Measurements from ENCODE around the gene PKMYT1.

Gene PKMYT1

DNA sequence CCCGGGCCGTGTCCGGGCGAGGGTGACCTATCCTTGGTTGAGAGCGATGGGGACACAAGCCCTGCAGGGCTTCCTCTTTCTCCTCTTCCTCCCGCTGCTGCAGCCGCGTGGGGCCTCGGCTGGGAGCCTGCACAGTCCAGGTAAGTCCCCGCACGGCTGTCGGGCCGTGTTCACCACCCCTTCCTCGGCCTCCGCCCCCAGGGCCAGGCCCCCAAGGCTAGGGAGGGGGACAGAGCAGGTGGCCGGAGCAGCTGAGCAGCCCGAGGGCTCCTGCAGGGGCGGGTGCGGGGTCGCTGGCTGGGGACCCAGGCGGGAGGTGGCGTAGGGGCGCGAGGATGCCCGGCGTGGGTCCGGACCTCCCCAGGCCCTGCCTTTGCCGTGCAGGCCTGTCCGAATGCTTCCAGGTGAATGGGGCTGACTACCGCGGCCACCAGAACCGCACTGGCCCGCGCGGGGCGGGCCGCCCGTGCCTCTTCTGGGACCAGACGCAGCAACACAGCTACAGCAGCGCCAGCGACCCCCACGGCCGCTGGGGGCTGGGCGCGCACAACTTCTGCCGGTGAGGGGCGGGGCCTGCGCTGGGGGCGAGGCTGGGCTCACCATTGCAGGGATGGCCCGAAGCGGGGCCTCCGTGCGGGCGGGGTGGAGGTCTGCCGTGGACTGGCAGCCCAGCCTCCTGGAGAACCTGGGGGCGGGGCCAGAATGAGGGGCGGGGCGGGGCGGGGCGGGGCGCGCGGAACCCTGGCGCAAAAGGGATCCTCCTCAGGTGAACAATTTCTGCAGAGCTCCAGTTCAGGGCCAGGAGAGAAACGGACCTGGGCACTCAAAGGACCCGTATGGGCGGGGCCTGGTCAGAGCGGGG lies 15.5 kb downstream of the PKMYT1 start:
- H2AFZ ChIP-seq (ENCODE audit: low read depth, low read length): no peak overlapping the region
- H3K4me2 ChIP-seq (ENCODE audit: insufficient read depth, low read length): no peak overlapping the region
- no peak overlapping the region for H3K9ac ChIP-seq (ENCODE audit: low read depth, low read length)
- H3K4me1 ChIP-seq (ENCODE audit: insufficient read depth, low read length): peaks cover 23% of the 10 kb centered on the region
- peaks cover 11% of the 10 kb centered on the region for H4K20me1 ChIP-seq (ENCODE audit: insufficient read depth, low read length)
- TF ChIP-seq, protein P1, sequence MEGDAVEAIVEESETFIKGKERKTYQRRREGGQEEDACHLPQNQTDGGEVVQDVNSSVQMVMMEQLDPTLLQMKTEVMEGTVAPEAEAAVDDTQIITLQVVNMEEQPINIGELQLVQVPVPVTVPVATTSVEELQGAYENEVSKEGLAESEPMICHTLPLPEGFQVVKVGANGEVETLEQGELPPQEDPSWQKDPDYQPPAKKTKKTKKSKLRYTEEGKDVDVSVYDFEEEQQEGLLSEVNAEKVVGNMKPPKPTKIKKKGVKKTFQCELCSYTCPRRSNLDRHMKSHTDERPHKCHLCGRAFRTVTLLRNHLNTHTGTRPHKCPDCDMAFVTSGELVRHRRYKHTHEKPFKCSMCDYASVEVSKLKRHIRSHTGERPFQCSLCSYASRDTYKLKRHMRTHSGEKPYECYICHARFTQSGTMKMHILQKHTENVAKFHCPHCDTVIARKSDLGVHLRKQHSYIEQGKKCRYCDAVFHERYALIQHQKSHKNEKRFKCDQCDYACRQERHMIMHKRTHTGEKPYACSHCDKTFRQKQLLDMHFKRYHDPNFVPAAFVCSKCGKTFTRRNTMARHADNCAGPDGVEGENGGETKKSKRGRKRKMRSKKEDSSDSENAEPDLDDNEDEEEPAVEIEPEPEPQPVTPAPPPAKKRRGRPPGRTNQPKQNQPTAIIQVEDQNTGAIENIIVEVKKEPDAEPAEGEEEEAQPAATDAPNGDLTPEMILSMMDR (IDR thresholded peaks at IDR 0.05; ENCODE audit: borderline replicate concordance, extremely low read depth, low read length, poor library complexity, severe bottlenecking): no peak
- no peak for TF ChIP-seq EZH2 (IDR thresholded peaks at IDR 0.05; ENCODE audit: borderline replicate concordance, low read depth, low read length, severe bottlenecking)
- no peak for ATAC-seq (ENCODE audit: insufficient read depth, low read depth)
- peaks cover 24% of the 10 kb centered on the region for H3K27me3 ChIP-seq (ENCODE audit: insufficient read depth, low read length, poor library complexity)
- no peaks in the 10 kb centered on the region; the same call in 1 of the 2 replicates for H3K36me3 ChIP-seq (ENCODE audit: insufficient read depth, low read length)
- DNase-seq: peak; percentile 59
- peaks cover 8% of the 10 kb centered on the region for H3K79me2 ChIP-seq (ENCODE audit: insufficient read depth, low read length)
- no peak overlapping the region for H3K27ac ChIP-seq (ENCODE audit: low read length)
- no peak overlapping the region for H3K4me3 ChIP-seq (ENCODE audit: low read depth in 1 of 2, low read length in 2 of 2)
- no peaks in the 10 kb centered on the region for H3K9me3 ChIP-seq (ENCODE audit: insufficient read depth, low read length, severe bottlenecking)

DNA sequence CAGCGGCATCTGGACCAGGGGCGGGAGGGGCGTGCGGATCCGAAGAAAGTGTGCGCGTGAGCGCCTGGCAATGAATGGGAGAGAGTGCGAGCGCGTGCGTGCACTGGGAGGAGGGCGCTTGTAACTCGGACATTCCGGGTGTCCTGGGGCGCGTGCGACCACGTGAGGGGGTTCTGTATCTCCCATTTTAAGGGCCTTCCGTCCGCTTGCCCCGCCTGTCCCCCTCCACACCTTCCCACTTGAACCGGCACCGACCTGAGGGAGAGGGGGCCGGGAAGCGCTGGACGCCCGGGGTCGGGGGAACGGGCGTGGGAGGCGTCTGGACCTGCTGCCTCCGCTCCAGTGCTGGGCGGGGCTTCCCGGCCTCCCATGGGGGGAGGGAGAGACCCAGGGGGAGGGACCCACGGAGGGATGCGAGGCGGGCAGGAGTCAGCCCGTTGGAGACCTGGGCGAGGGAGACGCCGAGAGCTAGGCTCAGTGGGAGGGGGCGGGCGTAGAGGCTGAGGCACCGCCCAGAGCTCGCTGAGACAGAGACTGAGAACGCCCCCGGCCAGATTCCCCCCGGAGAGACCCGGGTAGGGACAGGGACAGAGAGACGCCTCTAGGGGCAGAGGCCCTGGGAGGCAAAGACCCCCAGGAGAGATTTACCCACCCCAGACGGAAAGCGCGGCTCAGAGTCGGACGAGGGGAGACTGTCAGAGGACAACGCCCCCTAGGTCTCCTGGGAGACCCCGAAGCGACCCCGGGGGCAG lies 16.3 kb downstream of the PKMYT1 start, which contains the start of gene KREMEN2:
Gene KREMEN2 (plus strand): TSS at position 553 of the 752 bp plus-strand sequence. CDS start 246 bp downstream, outside the sequence.
- ATAC-seq (ENCODE audit: insufficient read depth, low read depth) (no peak), DNase-seq (no peak)
- no peak within 1 kb of the TSS for H3K4me3 ChIP-seq (ENCODE audit: low read depth in 1 of 2, low read length in 2 of 2)

DNA sequence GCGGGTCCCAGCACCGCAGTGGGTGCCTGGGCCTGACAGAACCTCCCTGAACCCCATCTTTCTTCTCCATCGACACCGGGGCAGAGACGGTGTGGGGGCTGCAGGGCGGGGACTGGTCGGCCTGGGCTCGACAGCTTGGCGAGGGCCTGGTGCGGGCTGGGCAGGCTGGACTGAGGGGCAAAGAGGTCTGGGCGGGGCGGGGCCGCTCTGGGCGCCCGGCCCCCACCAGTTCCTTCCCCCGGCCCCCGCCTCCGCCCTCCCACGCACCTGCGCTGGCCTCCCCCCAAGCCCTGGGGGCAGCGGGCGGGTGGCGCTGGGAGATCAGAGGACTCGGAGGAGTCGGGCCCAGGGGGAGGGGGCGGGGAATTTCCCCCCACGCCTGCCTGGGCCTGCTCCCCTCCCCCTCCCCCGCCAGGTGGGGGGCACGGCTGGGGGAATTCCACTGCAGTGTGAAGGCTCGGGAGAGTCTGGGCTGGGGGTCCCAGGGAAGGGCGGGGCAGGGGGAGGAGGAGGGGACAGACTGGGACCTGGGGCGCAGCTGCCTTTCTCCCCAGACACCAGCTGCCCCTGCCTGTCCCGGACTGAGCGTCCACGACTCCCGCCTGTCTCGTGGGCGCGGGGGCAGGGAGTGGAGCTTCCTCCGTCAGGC lies 17.0 kb downstream of the PKMYT1 start:
- Histone ChIP-seq H3K4me1 (ENCODE audit: insufficient read depth, low read length) (peaks cover 15% of the 10 kb centered on the region; the same call in 1 of the 2 replicates), H3K36me3 (ENCODE audit: insufficient read depth, low read length) (no peaks in the 10 kb centered on the region), H3K9ac (ENCODE audit: low read depth, low read length) (no peak overlapping the region), H3K4me3 (ENCODE audit: low read depth in 1 of 2, low read length in 2 of 2) (no peak overlapping the region), H3K27ac (ENCODE audit: low read length) (no peak overlapping the region), H3K9me3 (ENCODE audit: insufficient read depth, low read length, severe bottlenecking) (no peaks in the 10 kb centered on the region), H2AFZ (ENCODE audit: low read depth, low read length) (no peak overlapping the region), H4K20me1 (ENCODE audit: insufficient read depth, low read length) (peaks cover 11% of the 10 kb centered on the region; the same call in 1 of the 2 replicates), H3K27me3 (ENCODE audit: insufficient read depth, low read length, poor library complexity) (peaks cover 24% of the 10 kb centered on the region), H3K4me2 (ENCODE audit: insufficient read depth, low read length) (no peak overlapping the region), H3K79me2 (ENCODE audit: insufficient read depth, low read length) (no peaks in the 10 kb centered on the region)
- ATAC-seq (ENCODE audit: insufficient read depth, low read depth): peak; percentile 25
- DNase-seq: peak; percentile 56
- no peak for TF ChIP-seq EZH2 (IDR thresholded peaks at IDR 0.05; ENCODE audit: borderline replicate concordance, low read depth, low read length, severe bottlenecking)
- TF ChIP-seq, protein P1 (IDR thresholded peaks at IDR 0.05; ENCODE audit: borderline replicate concordance, extremely low read depth, low read length, poor library complexity, severe bottlenecking): no peak

More for the DNA sequence above, 16.3 kb downstream of the PKMYT1 start, which contains the start of gene KREMEN2:
- no peak within 1 kb of the TSS for H3K9ac ChIP-seq (ENCODE audit: low read depth, low read length)
- H3K36me3 ChIP-seq (ENCODE audit: insufficient read depth, low read length): no peaks in the 10 kb centered on the region
- TF ChIP-seq, protein P1 (IDR thresholded peaks at IDR 0.05; ENCODE audit: borderline replicate concordance, extremely low read depth, low read length, poor library complexity, severe bottlenecking): peak; percentile 13
- TF ChIP-seq EZH2 (IDR thresholded peaks at IDR 0.05; ENCODE audit: borderline replicate concordance, low read depth, low read length, severe bottlenecking): no peak
- H3K9me3 ChIP-seq (ENCODE audit: insufficient read depth, low read length, severe bottlenecking): no peaks in the 10 kb centered on the region
- H3K4me1 ChIP-seq (ENCODE audit: insufficient read depth, low read length): peaks cover 22% of the 10 kb centered on the region
- no peak within 1 kb of the TSS for H3K27ac ChIP-seq (ENCODE audit: low read length)
- no peak within 1 kb of the TSS for H3K4me2 ChIP-seq (ENCODE audit: insufficient read depth, low read length)
- 0 out of 2 replicates have a peak, but pooled peaks cover 3% of the 10 kb centered on the region for H3K79me2 ChIP-seq (ENCODE audit: insufficient read depth, low read length)
- peaks cover 24% of the 10 kb centered on the region for H3K27me3 ChIP-seq (ENCODE audit: insufficient read depth, low read length, poor library complexity)
- H2AFZ ChIP-seq (ENCODE audit: low read depth, low read length): no peak within 1 kb of the TSS
- H4K20me1 ChIP-seq (ENCODE audit: insufficient read depth, low read length): peaks cover 11% of the 10 kb centered on the region

Measured in DND-41 (cell line).